Mesendoderm (in vitro differentiated cells): ENCODE results near the gene CPED1.
"Not testable (repeated sequence)": the region's sequence is repeated elsewhere in the genome, so short reads cannot be mapped to it uniquely, and the experiment has no call there.

Experiments
- DNase-seq: peaks from one replicate; pipeline ENCODE4 v3.0.0; 2013
- H2AK5ac ChIP-seq: 2 replicates; pipeline ENCODE4 v1.6.1; 2013; ENCODE audit warnings: low read length, inconsistent platforms
- H2BK120ac ChIP-seq: 2 replicates; pipeline ENCODE4 v1.6.1; 2013; ENCODE audit warnings: low read depth, mild to moderate bottlenecking, low read length, moderate library complexity, mixed read lengths
- H2BK15ac ChIP-seq: replicated peaks from 2 replicates; pipeline ENCODE4 v1.6.1; 2013; ENCODE audit warnings: low read depth, mild to moderate bottlenecking, moderate library complexity
- H2BK5ac ChIP-seq: 2 replicates; pipeline ENCODE4 v1.6.1; 2013; ENCODE audit warnings: low read length, inconsistent platforms
- H3K18ac ChIP-seq: 2 replicates; pipeline ENCODE4 v1.6.1; 2013; ENCODE audit warnings: mild to moderate bottlenecking, low read length, mixed read lengths
- H3K23ac ChIP-seq: one replicate; pipeline ENCODE4 v1.6.1; 2013; ENCODE audit warnings: low read length
- H3K27ac ChIP-seq: 2 replicates; pipeline ENCODE4 v1.5.1; 2013; ENCODE audit warnings: low read depth, mild to moderate bottlenecking, inconsistent platforms, low read length, moderate library complexity
- H3K27me3 ChIP-seq: 2 replicates; pipeline ENCODE4 v1.6.1; 2013; ENCODE audit warnings: low read length, control low read depth, mild to moderate bottlenecking, inconsistent platforms; ENCODE audit not compliant: insufficient read depth, poor library complexity
- H3K36me3 ChIP-seq: 2 replicates; pipeline ENCODE4 v1.6.1; 2013; ENCODE audit warnings: low read length, inconsistent platforms; ENCODE audit not compliant: control insufficient read depth, insufficient read depth
- H3K4ac ChIP-seq: one replicate; pipeline ENCODE4 v1.6.1; 2013; ENCODE audit warnings: low read depth, mild to moderate bottlenecking, low read length, moderate library complexity
- H3K4me1 ChIP-seq: 2 replicates; pipeline ENCODE4 v1.6.1; 2013; ENCODE audit warnings: low read depth, low read length, inconsistent platforms; ENCODE audit not compliant: control insufficient read depth
- H3K4me2 ChIP-seq: 2 replicates; pipeline ENCODE4 v1.6.1; 2013; ENCODE audit warnings: low read length
- H3K4me3 ChIP-seq: 2 replicates; pipeline ENCODE4 v1.5.1; 2013; ENCODE audit warnings: mild to moderate bottlenecking, low read length
- H3K56ac ChIP-seq: one replicate; pipeline ENCODE4 v1.6.1; 2013; ENCODE audit warnings: low read length
- H3K79me1 ChIP-seq: 2 replicates; pipeline ENCODE4 v1.6.1; 2013; ENCODE audit warnings: low read length, inconsistent platforms
- H3K79me2 ChIP-seq: 2 replicates; pipeline ENCODE4 v1.6.1; 2013; ENCODE audit warnings: mild to moderate bottlenecking, low read length; ENCODE audit not compliant: control insufficient read depth, insufficient read depth
- H3K9ac ChIP-seq: 2 replicates; pipeline ENCODE4 v1.6.1; 2013; ENCODE audit warnings: low read length, inconsistent platforms
- H4K5ac ChIP-seq: one replicate; pipeline ENCODE4 v1.6.1; 2013; ENCODE audit warnings: low read length
- H4K8ac ChIP-seq: one replicate; pipeline ENCODE4 v1.6.1; 2013; ENCODE audit warnings: low read depth, mild to moderate bottlenecking, control low read depth, low read length, moderate library complexity
- WGBS: extraction: QIAGEN DNeasy Blood & Tissue Kit; methylation state at CpG from one replicate; pipeline ENCODE4 v1.1.7; 2013; ENCODE audit warnings: low lambda C conversion rate, missing lambda C conversion rate; ENCODE audit not compliant: insufficient coverage; ENCODE audit errors: extremely low coverage; 5-methylcytosine and 5-hydroxymethylcytosine counted together

The CPED1 gene

GRCh38 chr7:121182281-121182680 is 193.8 kb downstream of the CPED1 start:
- Histone ChIP-seq H2BK15ac (no peak overlapping the region), H3K9ac (no peak overlapping the region), H2BK5ac (no peak overlapping the region), H2AK5ac (no peak overlapping the region), H3K4me1 (no peaks in the 10 kb centered on the region), H3K79me2 (no peaks in the 10 kb centered on the region), H3K23ac (no peak overlapping the region), H3K4me3 (no peak overlapping the region), H3K4ac (no peak overlapping the region), H3K27ac (no peak overlapping the region), H3K4me2 (no peak overlapping the region), H3K56ac (no peak overlapping the region), H3K18ac (no peak overlapping the region), H3K36me3 (no peaks in the 10 kb centered on the region), H4K5ac (no peak overlapping the region), H3K79me1 (no peaks in the 10 kb centered on the region), H3K27me3 (no peaks in the 10 kb centered on the region), H4K8ac (no peak overlapping the region), H2BK120ac (no peak overlapping the region)
- no peak for DNase-seq

- Histone ChIP-seq H3K18ac (no peak overlapping the region), H2BK15ac (no peak overlapping the region), H3K9ac (no peak overlapping the region), H3K4me3 (no peak overlapping the region), H3K4ac (no peak overlapping the region), H4K8ac (no peak overlapping the region), H3K27me3 (no peaks in the 10 kb centered on the region), H3K79me2 (no peaks in the 10 kb centered on the region), H3K4me2 (no peak overlapping the region), H3K79me1 (no peaks in the 10 kb centered on the region), H3K56ac (no peak overlapping the region), H4K5ac (no peak overlapping the region), H3K27ac (no peak overlapping the region), H2BK5ac (no peak overlapping the region), H2AK5ac (no peak overlapping the region), H3K4me1 (no peaks in the 10 kb centered on the region), H3K36me3 (no peaks in the 10 kb centered on the region), H2BK120ac (no peak overlapping the region), H3K23ac (no peak overlapping the region)
- no peak for DNase-seq
Measured at GRCh38 chr7:121182902-121183301, 194.4 kb downstream of the CPED1 start.

- not testable (repeated sequence) for H4K8ac ChIP-seq, H3K79me2 ChIP-seq, H3K56ac ChIP-seq
Measured at GRCh38 chr7:121183883-121184282, 195.4 kb downstream of the CPED1 start.

GRCh38 chr7:121186746-121187145 is 198.2 kb downstream of the CPED1 start:
- H3K4me2 ChIP-seq, result no peak overlapping the region
- no peaks in the 10 kb centered on the region for H3K4me1 ChIP-seq
- no peak overlapping the region for H3K18ac ChIP-seq
- no peak overlapping the region for H2BK15ac ChIP-seq
- H3K36me3 ChIP-seq, result no peaks in the 10 kb centered on the region
- no CpG with 5 or more reads among the region's 1 CpG for WGBS
- H4K5ac ChIP-seq, result no peak overlapping the region
- H2BK5ac ChIP-seq, result no peak overlapping the region
- H2AK5ac ChIP-seq, result no peak overlapping the region
- no peaks in the 10 kb centered on the region for H3K79me1 ChIP-seq
- H3K4ac ChIP-seq, result no peak overlapping the region
- no peak overlapping the region for H2BK120ac ChIP-seq
- no peaks in the 10 kb centered on the region for H3K27me3 ChIP-seq
- H3K27ac ChIP-seq, result no peak overlapping the region
- H4K8ac ChIP-seq, result no peak overlapping the region
- no peak overlapping the region for H3K23ac ChIP-seq
- no peak overlapping the region for H3K4me3 ChIP-seq
- H3K56ac ChIP-seq, result no peak overlapping the region
- DNase-seq, result no peak
- no peak overlapping the region for H3K9ac ChIP-seq
- H3K79me2 ChIP-seq, result no peaks in the 10 kb centered on the region

More at GRCh38 chr7:121183883-121184282, 195.4 kb downstream of the CPED1 start:
- not testable (repeated sequence) for DNase-seq, H2BK120ac ChIP-seq, H3K18ac ChIP-seq, H3K79me1 ChIP-seq, H3K23ac ChIP-seq, H3K27me3 ChIP-seq, H3K36me3 ChIP-seq, H4K5ac ChIP-seq, H3K9ac ChIP-seq, H3K4ac ChIP-seq, H2BK15ac ChIP-seq, H2BK5ac ChIP-seq, H3K27ac ChIP-seq, H3K4me3 ChIP-seq, H3K4me1 ChIP-seq, H3K4me2 ChIP-seq, H2AK5ac ChIP-seq
- WGBS, result no CpG with 5 or more reads among the region's 4 CpGs

GRCh38 chr7:121187222-121187621 is 198.7 kb downstream of the CPED1 start:
- H3K4me3 ChIP-seq, result no peak overlapping the region
- no peak overlapping the region for H2BK5ac ChIP-seq
- H3K79me2 ChIP-seq, result no peaks in the 10 kb centered on the region
- H3K4me2 ChIP-seq, result no peak overlapping the region
- H3K36me3 ChIP-seq, result no peaks in the 10 kb centered on the region
- no peaks in the 10 kb centered on the region for H3K4me1 ChIP-seq
- no peaks in the 10 kb centered on the region for H3K27me3 ChIP-seq
- no peak overlapping the region for H3K56ac ChIP-seq
- H3K9ac ChIP-seq, result no peak overlapping the region
- H3K18ac ChIP-seq, result no peak overlapping the region
- no peak overlapping the region for H2BK120ac ChIP-seq
- no peak overlapping the region for H2BK15ac ChIP-seq
- H4K5ac ChIP-seq, result no peak overlapping the region
- WGBS, result no CpG with 5 or more reads among the region's 3 CpGs
- H2AK5ac ChIP-seq, result no peak overlapping the region
- DNase-seq, result no peak
- no peak overlapping the region for H3K27ac ChIP-seq
- no peak overlapping the region for H4K8ac ChIP-seq
- H3K79me1 ChIP-seq, result no peaks in the 10 kb centered on the region
- no peak overlapping the region for H3K23ac ChIP-seq
- H3K4ac ChIP-seq, result no peak overlapping the region

GRCh38 chr7:121187676-121188075 is 199.2 kb downstream of the CPED1 start:
- no peaks in the 10 kb centered on the region for H3K79me2 ChIP-seq
- H2BK15ac ChIP-seq, result no peak overlapping the region
- H3K27ac ChIP-seq, result no peak overlapping the region
- H3K36me3 ChIP-seq, result no peaks in the 10 kb centered on the region
- no peak overlapping the region for H3K4me2 ChIP-seq
- no peak overlapping the region for H3K18ac ChIP-seq
- no peak overlapping the region for H2BK120ac ChIP-seq
- H2AK5ac ChIP-seq, result no peak overlapping the region
- no peak overlapping the region for H3K4ac ChIP-seq
- no peaks in the 10 kb centered on the region for H3K79me1 ChIP-seq
- no peak overlapping the region for H4K8ac ChIP-seq
- no peak overlapping the region for H3K56ac ChIP-seq
- no peak overlapping the region for H4K5ac ChIP-seq
- no peak for DNase-seq
- H3K27me3 ChIP-seq, result no peaks in the 10 kb centered on the region
- H3K9ac ChIP-seq, result no peak overlapping the region
- H3K4me1 ChIP-seq, result no peaks in the 10 kb centered on the region
- H3K4me3 ChIP-seq, result no peak overlapping the region
- H3K23ac ChIP-seq, result no peak overlapping the region
- no peak overlapping the region for H2BK5ac ChIP-seq
